SH-SY5Y (cell line): Measurements from ENCODE around the gene EMC9.

ENCODE experiments used
- GATA2 ChIP-seq: IDR thresholded peaks from 2 replicates; pipeline ENCODE4 v1.6.1; 2011; ENCODE audit warnings: mild to moderate bottlenecking, low read depth, low read length
- GATA3 ChIP-seq: IDR thresholded peaks from 2 replicates; pipeline ENCODE4 v1.6.1; 2011; ENCODE audit warnings: low read depth, mild to moderate bottlenecking, low read length, moderate library complexity

GRCh38 chr14:24129410-24129998 lies 11.9 kb downstream of the EMC9 start:
- TF ChIP-seq GATA2, result no peak
- no peak for TF ChIP-seq GATA3
